ENCODE data around the gene CHRNA7.
"Not testable (repeated sequence)": the region's sequence is repeated elsewhere in the genome, so short reads cannot be mapped to it uniquely, and the experiment has no call there.

Gene CHRNA7

DNA sequence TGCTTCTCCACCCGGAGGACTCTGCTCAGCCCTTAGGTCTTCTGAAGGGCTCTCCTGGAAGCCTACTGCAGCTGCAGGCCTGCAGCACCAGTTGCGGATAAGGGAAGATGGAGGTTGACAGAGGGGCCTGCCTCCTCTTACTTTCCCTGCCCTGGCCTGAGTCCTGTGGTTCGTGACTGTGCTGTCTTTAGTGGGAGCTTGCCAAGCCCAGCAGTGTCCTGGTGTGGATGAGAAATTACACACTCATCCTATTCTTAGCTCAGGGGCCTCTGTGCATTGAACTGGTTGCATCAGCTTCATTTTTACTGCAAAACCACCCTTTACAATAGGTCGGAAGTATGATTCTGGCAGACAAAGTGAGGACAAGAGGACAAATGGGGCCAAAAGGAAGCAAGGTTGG lies 163.5 kb downstream of the CHRNA7 start:
- not testable (repeated sequence) for DNase-seq (ENCODE audit: low read depth)

DNA sequence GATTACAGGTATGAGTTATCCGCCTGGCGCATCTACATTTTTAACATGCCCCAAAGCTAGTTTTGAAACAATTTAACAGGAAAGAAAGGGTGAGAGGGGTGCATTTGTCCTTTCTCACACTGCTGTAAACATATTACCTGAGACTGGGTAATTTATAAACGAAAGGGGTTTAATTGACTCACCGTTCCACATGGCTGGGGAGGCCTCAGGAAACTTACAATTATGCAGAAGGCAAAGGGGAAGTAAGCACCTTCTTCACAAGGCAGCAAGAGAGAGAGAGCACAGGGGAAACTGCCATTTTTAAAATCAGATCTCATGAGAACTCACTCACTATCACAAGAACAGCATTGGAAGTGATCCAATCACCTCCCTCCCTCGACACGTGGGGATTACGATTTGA lies 165.9 kb downstream of the CHRNA7 start:
- not testable (repeated sequence) for DNase-seq (ENCODE audit: low read depth)

DNA sequence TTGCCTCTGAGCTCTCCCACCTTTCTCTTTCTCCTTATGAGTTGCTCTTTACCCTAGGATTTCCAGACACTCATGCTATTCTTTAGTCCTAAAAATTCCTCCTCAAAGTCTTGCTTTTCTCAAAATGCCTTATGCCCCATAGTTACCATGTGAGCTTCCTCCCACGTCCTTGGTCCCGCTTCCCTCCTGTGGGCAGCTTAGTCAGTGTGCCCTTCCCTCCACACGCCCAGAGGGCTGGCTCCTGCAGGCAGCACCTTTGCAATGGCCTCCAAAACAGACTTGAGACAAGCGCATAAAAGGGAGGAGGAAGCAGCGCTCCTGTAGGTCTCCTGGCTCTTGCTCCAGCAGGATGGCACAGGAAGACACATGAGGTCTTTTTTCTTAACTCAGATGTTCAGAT lies 168.6 kb downstream of the CHRNA7 start:
- not testable (repeated sequence) for DNase-seq (ENCODE audit: low read depth)

- not testable (repeated sequence) for DNase-seq (ENCODE audit: low read depth)
Measured at GRCh38 chr15:32209081-32209480, 178.8 kb downstream of the CHRNA7 start.

DNA sequence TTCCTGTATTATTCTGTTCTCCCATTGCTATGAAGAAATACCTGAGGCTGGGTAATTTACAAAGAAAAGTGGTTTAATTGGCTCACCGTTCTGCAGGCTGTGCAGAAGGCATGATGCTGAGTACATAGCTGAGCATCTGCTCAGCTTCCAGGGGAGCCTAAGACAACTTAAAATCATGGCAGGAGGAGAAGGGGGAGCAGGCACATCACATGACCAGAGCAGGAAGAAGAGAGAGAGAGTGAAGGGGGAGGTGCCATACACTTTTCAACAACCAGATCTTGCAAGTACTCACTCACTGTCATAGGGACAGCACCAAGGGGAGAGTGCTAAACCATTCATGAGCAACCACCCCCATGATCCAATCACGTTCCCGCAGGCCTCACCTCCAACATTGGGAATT lies 188.4 kb downstream of the CHRNA7 start:
- DNase-seq (ENCODE audit: low read depth): no peak
